ENCODE results near the gene KCNMA1. TPM values are rescaled to one million over a fixed set of nuclear protein-coding genes. Genes with fewer than 3 reads are reported as not detected.

KCNMA1 gene
- total and polyA plus RNA-seq, 10 of the 15 experiments (the other 5 are each of a cell fraction or from before 2014, with no cell fraction given) = 8.5 to 77.0 (median 21.3) TPM

DNA sequence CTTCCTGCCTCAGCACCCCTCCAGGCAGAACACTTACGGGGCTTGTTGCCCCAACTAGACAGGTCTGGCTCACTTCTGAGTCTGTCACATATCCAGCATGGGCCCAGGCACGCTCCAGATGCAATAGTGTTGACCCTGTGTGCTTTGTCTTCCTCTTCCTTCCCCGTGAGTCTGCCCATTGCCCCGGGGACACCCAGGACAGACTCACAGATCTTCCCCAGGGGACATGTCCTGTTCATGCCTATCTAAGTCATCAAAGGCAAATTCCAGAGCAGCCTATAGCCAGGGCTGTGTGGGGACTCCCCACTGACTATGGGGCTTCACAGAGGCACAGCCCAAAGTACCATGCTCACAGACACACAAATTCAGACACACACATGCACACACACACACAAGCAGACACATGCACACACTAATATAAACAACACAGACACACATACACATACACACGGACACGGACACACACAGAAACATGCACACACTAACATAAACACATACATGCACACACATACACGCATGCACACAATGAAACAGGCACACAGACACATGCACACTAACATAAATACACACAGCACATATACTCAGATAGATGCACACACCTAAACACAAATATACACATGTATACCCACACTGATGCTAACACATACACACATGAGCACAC lies 175.8 kb downstream of the KCNMA1 start:
- POLR2A ChIA-PET = no interaction called here
- Histone ChIP-seq H2AFZ (ENCODE audit: control insufficient read depth, low read depth, low read length) (peak overlapping the region; percentile 7; the same call in 1 of the 2 replicates), H3K9me3 (replicated peaks; ENCODE audit: control insufficient read depth, insufficient read depth, low read length) (no peaks in the 10 kb centered on the region), H3K9ac (ENCODE audit: control insufficient read depth, insufficient read depth, low read length) (no peak overlapping the region), H3K4me3 (no peak overlapping the region), H3K79me2 (ENCODE audit: control insufficient read depth, insufficient read depth, low read length) (no peaks in the 10 kb centered on the region), H3K36me3 (ENCODE audit: control insufficient read depth in 2 of 2, insufficient read depth in 2 of 2, low read length in 1 of 2) (no peaks in the 10 kb centered on the region), H4K20me1 (ENCODE audit: control insufficient read depth, insufficient read depth) (no peaks in the 10 kb centered on the region), H3K27me3 (replicated peaks in 1 of 2; ENCODE audit: control insufficient read depth in 2 of 2, insufficient read depth in 2 of 2, low read length in 1 of 2) (no peaks in the 10 kb centered on the region), H3K4me2 (ENCODE audit: control insufficient read depth, insufficient read depth) (no peak overlapping the region), H3K4me1 (ENCODE audit: control insufficient read depth, insufficient read depth, low read length) (no peaks in the 10 kb centered on the region; the same call in 1 of the 2 replicates), H3K27ac (ENCODE audit: control insufficient read depth, insufficient read depth) (no peak overlapping the region)
- TF ChIP-seq POU2F2 (IDR thresholded peaks at IDR 0.05; ENCODE audit: borderline replicate concordance, low read depth, low read length) (no peak), HDGF (IDR thresholded peaks at IDR 0.05) (peak; percentile 98), RB1 (IDR thresholded peaks at IDR 0.05; ENCODE audit: borderline replicate concordance) (no peak), ZNF274 (IDR thresholded peaks at IDR 0.05; ENCODE audit: insufficient read depth, insufficient read length) (no peak), HDAC6 (IDR thresholded peaks at IDR 0.05; ENCODE audit: unreplicated experiment) (no peak), NBN (IDR thresholded peaks at IDR 0.05) (peak; percentile 73), PAX8 (IDR thresholded peaks at IDR 0.05) (0 out of 2 replicates have a peak, but pooled peaks have one; percentile 43), MEF2B (IDR thresholded peaks at IDR 0.05; ENCODE audit: partially characterized antibody, poor library complexity, severe bottlenecking) (peak; percentile 52)
- TF ChIP-seq, protein P1, sequence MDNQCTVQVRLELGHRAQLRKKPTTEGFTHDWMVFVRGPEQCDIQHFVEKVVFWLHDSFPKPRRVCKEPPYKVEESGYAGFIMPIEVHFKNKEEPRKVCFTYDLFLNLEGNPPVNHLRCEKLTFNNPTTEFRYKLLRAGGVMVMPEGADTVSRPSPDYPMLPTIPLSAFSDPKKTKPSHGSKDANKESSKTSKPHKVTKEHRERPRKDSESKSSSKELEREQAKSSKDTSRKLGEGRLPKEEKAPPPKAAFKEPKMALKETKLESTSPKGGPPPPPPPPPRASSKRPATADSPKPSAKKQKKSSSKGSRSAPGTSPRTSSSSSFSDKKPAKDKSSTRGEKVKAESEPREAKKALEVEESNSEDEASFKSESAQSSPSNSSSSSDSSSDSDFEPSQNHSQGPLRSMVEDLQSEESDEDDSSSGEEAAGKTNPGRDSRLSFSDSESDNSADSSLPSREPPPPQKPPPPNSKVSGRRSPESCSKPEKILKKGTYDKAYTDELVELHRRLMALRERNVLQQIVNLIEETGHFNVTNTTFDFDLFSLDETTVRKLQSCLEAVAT (IDR thresholded peaks at IDR 0.05) = 0 out of 2 replicates have a peak, but pooled peaks have one; percentile 26
- ATAC-seq (peak; percentile 79), DNase-seq (ENCODE audit: low read depth, low spot score) (no peak), FAIRE-seq (peak; percentile 56)
- intact Hi-C loops (cut with micrococcal nuclease; ENCODE audit: unreplicated experiment) = no loop called here
- RAD21 ChIA-PET (ENCODE audit: unreplicated experiment) = no interaction called here
- no TSS peak for BruUV-seq (replicated peaks)
- SMC1A ChIA-PET (ENCODE audit: uncharacterized antibody, unreplicated experiment) = interaction anchor here (2.2 kb wide), 1 partner anchor 9 kb away, joined by 8 read pairs; no protein-coding TSS in a partner anchor
- WGBS (ENCODE audit: insufficient coverage, insufficient replicate concordance, low lambda C conversion rate, missing lambda C conversion rate) = 8% methylated on average over 7 of the region's 7 CpGs
- in situ Hi-C loops (cut with MboI) = no loop called here
- CTCF ChIA-PET = no interaction called here
